Mesendoderm (in vitro differentiated cells): ENCODE measurements around the gene MAPKBP1.

Source experiments
- DNase-seq: peaks from one replicate; pipeline ENCODE4 v3.0.0; 2013
- H2AK5ac ChIP-seq: 2 replicates; pipeline ENCODE4 v1.6.1; 2013; ENCODE audit warnings: low read length, inconsistent platforms
- H2BK120ac ChIP-seq: 2 replicates; pipeline ENCODE4 v1.6.1; 2013; ENCODE audit warnings: low read depth, mild to moderate bottlenecking, low read length, moderate library complexity, mixed read lengths
- H2BK15ac ChIP-seq: replicated peaks from 2 replicates; pipeline ENCODE4 v1.6.1; 2013; ENCODE audit warnings: low read depth, mild to moderate bottlenecking, moderate library complexity
- H2BK5ac ChIP-seq: 2 replicates; pipeline ENCODE4 v1.6.1; 2013; ENCODE audit warnings: low read length, inconsistent platforms
- H3K18ac ChIP-seq: 2 replicates; pipeline ENCODE4 v1.6.1; 2013; ENCODE audit warnings: mild to moderate bottlenecking, low read length, mixed read lengths
- H3K23ac ChIP-seq: one replicate; pipeline ENCODE4 v1.6.1; 2013; ENCODE audit warnings: low read length
- H3K27ac ChIP-seq: 2 replicates; pipeline ENCODE4 v1.5.1; 2013; ENCODE audit warnings: low read depth, mild to moderate bottlenecking, inconsistent platforms, low read length, moderate library complexity
- H3K27me3 ChIP-seq: 2 replicates; pipeline ENCODE4 v1.6.1; 2013; ENCODE audit warnings: low read length, control low read depth, mild to moderate bottlenecking, inconsistent platforms; ENCODE audit not compliant: insufficient read depth, poor library complexity
- H3K36me3 ChIP-seq: 2 replicates; pipeline ENCODE4 v1.6.1; 2013; ENCODE audit warnings: low read length, inconsistent platforms; ENCODE audit not compliant: control insufficient read depth, insufficient read depth
- H3K4ac ChIP-seq: one replicate; pipeline ENCODE4 v1.6.1; 2013; ENCODE audit warnings: low read depth, mild to moderate bottlenecking, low read length, moderate library complexity
- H3K4me1 ChIP-seq: 2 replicates; pipeline ENCODE4 v1.6.1; 2013; ENCODE audit warnings: low read depth, low read length, inconsistent platforms; ENCODE audit not compliant: control insufficient read depth
- H3K4me2 ChIP-seq: 2 replicates; pipeline ENCODE4 v1.6.1; 2013; ENCODE audit warnings: low read length
- H3K4me3 ChIP-seq: 2 replicates; pipeline ENCODE4 v1.5.1; 2013; ENCODE audit warnings: mild to moderate bottlenecking, low read length
- H3K56ac ChIP-seq: one replicate; pipeline ENCODE4 v1.6.1; 2013; ENCODE audit warnings: low read length
- H3K79me1 ChIP-seq: 2 replicates; pipeline ENCODE4 v1.6.1; 2013; ENCODE audit warnings: low read length, inconsistent platforms
- H3K79me2 ChIP-seq: 2 replicates; pipeline ENCODE4 v1.6.1; 2013; ENCODE audit warnings: mild to moderate bottlenecking, low read length; ENCODE audit not compliant: control insufficient read depth, insufficient read depth
- H3K9ac ChIP-seq: 2 replicates; pipeline ENCODE4 v1.6.1; 2013; ENCODE audit warnings: low read length, inconsistent platforms
- H4K5ac ChIP-seq: one replicate; pipeline ENCODE4 v1.6.1; 2013; ENCODE audit warnings: low read length
- H4K8ac ChIP-seq: one replicate; pipeline ENCODE4 v1.6.1; 2013; ENCODE audit warnings: low read depth, mild to moderate bottlenecking, control low read depth, low read length, moderate library complexity
- WGBS: extraction: QIAGEN DNeasy Blood & Tissue Kit; methylation state at CpG from one replicate; pipeline ENCODE4 v1.1.7; 2013; ENCODE audit warnings: low lambda C conversion rate, missing lambda C conversion rate; ENCODE audit not compliant: insufficient coverage; ENCODE audit errors: extremely low coverage; 5-methylcytosine and 5-hydroxymethylcytosine counted together

The MAPKBP1 gene

DNA sequence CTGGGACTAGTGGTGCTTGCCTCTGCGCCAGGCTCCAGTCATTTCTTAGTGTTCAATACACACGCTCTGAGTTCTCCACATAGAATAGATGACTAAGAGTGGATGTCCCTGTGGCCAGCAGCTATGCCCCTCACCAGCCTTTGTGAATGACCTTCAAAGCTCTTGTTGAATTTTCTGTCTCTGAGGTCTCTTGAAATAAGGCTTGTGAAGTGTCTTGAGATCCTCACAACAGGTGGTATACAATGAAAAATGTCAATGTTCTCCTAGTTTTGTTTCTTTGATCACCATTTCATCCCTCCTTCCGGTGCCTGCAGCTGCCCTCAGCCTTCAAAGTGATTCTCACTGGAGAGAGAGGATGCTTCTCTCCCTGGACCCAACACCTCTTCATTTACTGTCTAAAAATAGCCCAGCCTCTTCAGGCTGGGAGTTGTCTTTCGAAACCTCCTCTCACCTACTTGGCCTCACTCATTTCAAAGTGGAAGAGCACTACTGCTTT, 5.4 kb downstream of the MAPKBP1 start:
- Histone ChIP-seq H2BK15ac (no peak overlapping the region), H3K27ac (no peak overlapping the region), H3K23ac (no peak overlapping the region), H3K56ac (no peak overlapping the region), H3K4me3 (no peak overlapping the region), H4K5ac (no peak overlapping the region), H2BK120ac (no peak overlapping the region), H3K9ac (no peak overlapping the region), H3K4me2 (no peak overlapping the region), H3K27me3 (no peaks in the 10 kb centered on the region), H2AK5ac (no peak overlapping the region), H3K36me3 (no peaks in the 10 kb centered on the region), H4K8ac (no peak overlapping the region), H3K18ac (no peak overlapping the region), H3K79me2 (no peaks in the 10 kb centered on the region), H3K4ac (no peak overlapping the region), H3K79me1 (no peaks in the 10 kb centered on the region), H3K4me1 (peaks cover 22% of the 10 kb centered on the region), H2BK5ac (no peak overlapping the region)
- no CpG with 5 or more reads among the region's 4 CpGs for WGBS
- DNase-seq, result no peak

DNA sequence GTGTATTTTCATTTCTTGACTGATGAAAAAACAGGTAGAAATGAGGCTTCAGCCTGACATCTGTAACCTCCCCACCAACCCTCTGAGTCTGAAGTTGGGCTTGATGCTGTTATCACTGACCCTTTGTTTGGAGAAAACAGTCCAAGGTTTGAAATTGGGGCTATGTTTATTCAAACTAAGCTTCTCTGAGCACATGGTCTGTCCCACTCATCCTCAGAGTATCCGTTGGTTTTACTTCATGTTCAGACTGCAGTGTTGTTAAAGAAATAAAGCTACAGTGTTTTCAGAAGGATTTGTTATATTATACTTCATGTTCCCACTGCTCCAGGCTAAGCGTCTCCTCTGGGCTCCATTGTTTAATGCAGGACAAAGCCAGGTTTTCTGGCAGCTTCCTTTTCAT, 6.0 kb downstream of the MAPKBP1 start:
- Histone ChIP-seq H3K27me3 (no peaks in the 10 kb centered on the region), H3K18ac (no peak overlapping the region), H2BK15ac (no peak overlapping the region), H3K4ac (no peak overlapping the region), H3K36me3 (no peaks in the 10 kb centered on the region), H3K4me3 (no peak overlapping the region), H2BK120ac (no peak overlapping the region), H4K5ac (no peak overlapping the region), H3K56ac (no peak overlapping the region), H3K9ac (no peak overlapping the region), H3K27ac (no peak overlapping the region), H3K4me1 (peaks cover 17% of the 10 kb centered on the region), H3K4me2 (no peak overlapping the region), H3K79me1 (no peaks in the 10 kb centered on the region), H3K79me2 (no peaks in the 10 kb centered on the region), H3K23ac (no peak overlapping the region), H2BK5ac (no peak overlapping the region), H4K8ac (no peak overlapping the region), H2AK5ac (no peak overlapping the region)
- no CpG with 5 or more reads among the region's 2 CpGs for WGBS
- DNase-seq, result no peak

DNA sequence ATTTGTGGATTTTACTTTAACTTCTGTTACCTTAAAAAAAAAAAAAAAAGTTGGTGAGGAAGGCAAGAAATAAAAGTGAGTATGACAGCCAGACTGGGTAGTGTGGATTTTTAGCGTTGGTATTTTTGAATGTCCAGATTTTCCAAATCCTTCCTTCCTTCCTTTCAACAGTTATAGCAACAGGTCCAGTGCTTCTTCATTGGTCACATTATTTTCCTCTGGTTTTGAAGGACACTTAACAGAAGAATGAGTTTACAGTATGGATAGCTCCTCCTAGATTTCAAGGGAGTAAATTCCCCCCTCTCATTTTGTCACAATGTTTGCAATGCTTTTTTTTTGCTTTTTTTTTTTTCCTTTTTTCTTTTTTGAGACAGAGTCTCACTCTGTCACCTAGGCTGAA, 6.4 kb downstream of the MAPKBP1 start:
- Histone ChIP-seq H4K5ac (no peak overlapping the region), H3K27ac (no peak overlapping the region)
- DNase-seq, result no peak

GRCh38 chr15:41782371-41783282, 8.3 kb downstream of the MAPKBP1 start:
- Histone ChIP-seq H2AK5ac (no peak overlapping the region), H4K5ac (no peak overlapping the region), H4K8ac (no peak overlapping the region), H3K27ac (no peak overlapping the region), H3K23ac (no peak overlapping the region), H3K79me1 (no peaks in the 10 kb centered on the region), H3K9ac (no peak overlapping the region), H3K27me3 (no peaks in the 10 kb centered on the region), H3K4ac (no peak overlapping the region), H2BK120ac (no peak overlapping the region), H2BK5ac (no peak overlapping the region), H2BK15ac (no peak overlapping the region), H3K4me2 (no peak overlapping the region), H3K36me3 (no peaks in the 10 kb centered on the region), H3K4me1 (peaks cover 12% of the 10 kb centered on the region), H3K18ac (no peak overlapping the region), H3K79me2 (no peaks in the 10 kb centered on the region), H3K4me3 (no peak overlapping the region), H3K56ac (no peak overlapping the region)
- no CpG with 5 or more reads among the region's 5 CpGs for whole genome bisulfite sequencing
- no peak for DNase-seq

More for the DNA sequence above, 6.4 kb downstream of the MAPKBP1 start:
- no peak overlapping the region for H3K56ac ChIP-seq
- no peak overlapping the region for H2AK5ac ChIP-seq
- H2BK15ac ChIP-seq, result no peak overlapping the region
- H3K27me3 ChIP-seq, result no peaks in the 10 kb centered on the region
- H4K8ac ChIP-seq, result no peak overlapping the region
- no peaks in the 10 kb centered on the region for H3K79me1 ChIP-seq
- no peaks in the 10 kb centered on the region for H3K36me3 ChIP-seq
- WGBS, result no CpG with 5 or more reads among the region's 1 CpG
- no peak overlapping the region for H2BK120ac ChIP-seq
- H3K4me3 ChIP-seq, result no peak overlapping the region
- H3K18ac ChIP-seq, result no peak overlapping the region
- H3K4me2 ChIP-seq, result no peak overlapping the region
- no peak overlapping the region for H3K4ac ChIP-seq
- H3K23ac ChIP-seq, result no peak overlapping the region
- no peak overlapping the region for H3K9ac ChIP-seq
- no peak overlapping the region for H2BK5ac ChIP-seq
- H3K79me2 ChIP-seq, result no peaks in the 10 kb centered on the region
- H3K4me1 ChIP-seq, result peaks cover 12% of the 10 kb centered on the region

DNA sequence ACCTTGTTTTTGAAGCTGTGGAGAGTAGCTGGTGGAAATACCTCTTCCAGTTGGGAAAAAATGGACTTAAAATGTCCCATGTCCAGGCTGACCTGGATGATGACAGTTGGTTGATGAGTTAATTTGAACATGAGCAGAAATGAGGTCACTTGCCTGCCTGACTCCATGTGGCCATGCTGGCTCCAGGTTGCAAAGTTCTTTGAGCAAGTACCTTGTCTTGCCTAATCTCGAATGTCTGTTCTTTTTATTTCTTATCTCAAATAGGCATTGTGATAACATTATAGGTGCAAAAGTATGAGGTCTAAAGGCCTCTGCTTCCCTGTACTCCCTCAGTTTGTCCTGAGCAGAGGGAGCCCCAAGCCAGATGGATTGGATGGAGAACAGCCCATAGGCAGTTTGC, 9.0 kb downstream of the MAPKBP1 start:
- H3K4ac ChIP-seq, result no peak overlapping the region
- no peak overlapping the region for H3K9ac ChIP-seq
- no peaks in the 10 kb centered on the region for H3K36me3 ChIP-seq
- H3K79me2 ChIP-seq, result no peaks in the 10 kb centered on the region
- DNase-seq, result no peak
- no peak overlapping the region for H2AK5ac ChIP-seq
- H3K4me1 ChIP-seq, result peaks cover 10% of the 10 kb centered on the region
- no peaks in the 10 kb centered on the region for H3K79me1 ChIP-seq
- no peak overlapping the region for H3K18ac ChIP-seq
- H4K5ac ChIP-seq, result no peak overlapping the region
- H4K8ac ChIP-seq, result no peak overlapping the region
- H2BK5ac ChIP-seq, result no peak overlapping the region
- H2BK120ac ChIP-seq, result no peak overlapping the region
- no CpG with 5 or more reads among the region's 1 CpG for WGBS
- H3K27ac ChIP-seq, result no peak overlapping the region
- no peak overlapping the region for H3K56ac ChIP-seq
- no peaks in the 10 kb centered on the region for H3K27me3 ChIP-seq
- no peak overlapping the region for H3K4me3 ChIP-seq
- no peak overlapping the region for H3K23ac ChIP-seq
- no peak overlapping the region for H3K4me2 ChIP-seq
- no peak overlapping the region for H2BK15ac ChIP-seq
